ENCODE results near the gene TBX20.

TBX20 gene, protein sequence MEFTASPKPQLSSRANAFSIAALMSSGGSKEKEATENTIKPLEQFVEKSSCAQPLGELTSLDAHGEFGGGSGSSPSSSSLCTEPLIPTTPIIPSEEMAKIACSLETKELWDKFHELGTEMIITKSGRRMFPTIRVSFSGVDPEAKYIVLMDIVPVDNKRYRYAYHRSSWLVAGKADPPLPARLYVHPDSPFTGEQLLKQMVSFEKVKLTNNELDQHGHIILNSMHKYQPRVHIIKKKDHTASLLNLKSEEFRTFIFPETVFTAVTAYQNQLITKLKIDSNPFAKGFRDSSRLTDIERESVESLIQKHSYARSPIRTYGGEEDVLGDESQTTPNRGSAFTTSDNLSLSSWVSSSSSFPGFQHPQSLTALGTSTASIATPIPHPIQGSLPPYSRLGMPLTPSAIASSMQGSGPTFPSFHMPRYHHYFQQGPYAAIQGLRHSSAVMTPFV

DNA sequence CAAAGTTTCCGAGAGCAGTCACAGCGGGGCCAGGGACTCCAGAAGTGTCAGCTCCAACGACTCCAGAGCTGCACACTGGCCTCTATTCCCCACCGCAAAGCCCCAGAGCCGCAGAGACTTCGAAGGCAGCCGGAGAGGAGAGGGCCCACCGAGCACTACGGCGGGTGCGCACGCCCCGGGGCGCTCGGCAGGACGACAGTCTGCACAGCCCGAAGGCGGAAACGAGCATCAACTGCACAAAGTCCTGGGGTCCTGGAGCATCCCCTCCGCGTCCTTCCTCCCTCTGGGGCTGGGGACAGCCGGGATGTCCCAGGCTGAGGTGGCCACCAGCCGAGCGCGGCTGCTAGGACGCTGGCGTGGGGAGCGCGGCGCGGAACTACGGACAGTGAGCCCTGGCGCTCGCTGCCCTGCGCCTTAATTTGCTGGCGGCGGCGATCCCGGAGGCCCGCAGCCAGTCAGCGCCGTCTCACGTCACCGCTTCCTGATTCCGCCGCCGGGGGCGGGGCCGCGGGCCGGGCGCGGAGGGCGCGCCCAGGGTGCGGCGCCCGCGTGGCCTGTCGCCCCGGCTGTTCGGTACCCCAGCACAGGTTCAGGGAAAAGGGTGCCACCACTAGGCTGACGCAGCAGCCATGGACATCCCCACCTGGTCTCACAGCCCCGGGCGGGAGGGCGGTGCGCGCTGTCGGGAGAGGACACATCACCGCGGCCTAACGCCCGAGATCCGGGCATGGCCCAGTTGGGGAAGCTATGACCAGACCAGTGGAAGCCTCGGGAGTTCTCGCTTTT lies at the start of gene TBX20:
TSS of gene TBX20 (minus strand) at position 391 of the 786 bp plus-strand sequence. CDS start 480 bp downstream, outside the sequence.
- no peak for DNase-seq

DNA sequence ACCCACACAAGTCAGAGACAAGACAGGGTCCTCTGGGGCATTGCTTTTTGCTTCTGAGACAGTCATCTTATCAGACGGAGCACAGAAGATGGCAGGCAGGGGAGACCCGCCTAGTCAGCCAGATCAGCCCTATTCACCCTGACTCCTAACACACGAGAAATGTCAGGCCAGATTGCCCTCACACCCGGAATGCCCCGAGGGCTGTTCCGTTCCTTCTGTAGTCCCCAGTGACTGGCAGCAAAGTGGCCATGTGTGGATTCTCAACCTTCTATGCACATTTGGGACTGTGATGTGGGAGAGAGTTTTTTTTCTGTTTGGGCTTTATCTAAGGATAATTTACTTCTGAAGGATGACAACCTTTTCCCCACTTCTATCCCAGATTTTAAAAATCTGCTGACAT lies 35.5 kb upstream of the TBX20 start:
- no peak for DNase-seq

DNA sequence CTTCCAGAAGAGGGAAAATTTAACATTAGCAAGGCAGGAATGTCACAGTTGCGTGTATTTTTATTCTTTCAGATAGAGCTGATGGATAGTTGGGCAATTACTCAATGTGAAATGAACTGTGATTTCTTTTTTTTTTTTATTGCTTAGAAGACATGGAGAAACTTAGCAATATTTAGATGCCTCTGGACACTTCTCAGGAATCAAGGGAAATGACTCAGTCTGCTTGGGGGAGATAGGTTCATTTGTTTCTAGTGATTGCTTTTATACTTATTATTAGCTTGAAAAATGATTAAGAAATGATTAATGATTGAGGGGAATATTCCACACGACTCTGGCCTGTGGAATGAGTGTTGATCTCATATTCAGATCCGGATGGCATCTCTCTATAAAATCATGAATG lies 33.1 kb upstream of the TBX20 start:
- no peak for DNase-seq

GRCh38 chr7:35286422-35286821 lies 32.5 kb upstream of the TBX20 start:
- no peak for DNase-seq

- DNase-seq = no peak
These were observed 31.9 kb upstream of the TBX20 start for GRCh38 chr7:35285799-35286198.

- no peak for DNase-seq
These were observed 27.0 kb upstream of the TBX20 start for GRCh38 chr7:35280902-35281301.

DNA sequence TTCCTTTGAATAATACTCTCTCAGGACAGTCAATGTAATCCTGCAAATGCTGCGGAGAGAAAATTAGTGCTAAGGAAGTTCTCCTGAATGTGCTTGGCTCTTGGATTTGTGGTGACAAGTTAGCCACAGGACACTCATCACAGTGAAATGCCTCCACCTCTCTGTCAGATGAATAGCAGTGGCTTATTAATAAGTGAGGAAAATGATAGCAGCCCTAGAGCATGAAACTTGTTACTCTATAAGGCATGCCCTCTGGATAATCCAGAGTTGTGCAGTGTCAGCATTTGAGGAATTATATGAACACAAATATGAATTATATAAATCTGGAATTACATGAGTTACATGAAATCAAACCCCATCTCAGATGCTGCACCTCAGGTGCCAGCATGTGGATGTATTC lies 23.5 kb upstream of the TBX20 start:
- no peak for DNase-seq

GRCh38 chr7:35272246-35272645 lies 18.3 kb upstream of the TBX20 start:
- no peak for DNase-seq

GRCh38 chr7:35268953-35269352 lies 15.1 kb upstream of the TBX20 start:
- DNase-seq = no peak

DNA sequence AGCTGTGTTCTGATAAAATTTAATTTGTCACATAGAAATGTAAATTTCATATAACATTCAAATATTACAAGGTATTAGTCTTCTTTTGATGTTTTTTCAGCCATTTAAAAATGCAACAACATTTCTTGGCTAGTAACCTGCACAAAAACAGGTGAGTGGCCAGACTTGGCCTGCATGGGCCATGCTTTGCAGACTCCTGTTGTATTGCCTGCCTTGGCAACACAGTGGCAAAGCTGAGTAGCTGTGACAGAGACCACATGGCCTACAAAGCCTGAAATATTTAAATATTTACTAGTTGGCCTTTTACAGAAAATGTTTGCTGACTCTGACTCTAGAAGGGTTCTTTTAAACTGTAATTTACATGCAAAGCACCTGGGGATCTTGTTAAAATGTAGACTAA lies 13.5 kb upstream of the TBX20 start:
- DNase-seq = no peak

DNA sequence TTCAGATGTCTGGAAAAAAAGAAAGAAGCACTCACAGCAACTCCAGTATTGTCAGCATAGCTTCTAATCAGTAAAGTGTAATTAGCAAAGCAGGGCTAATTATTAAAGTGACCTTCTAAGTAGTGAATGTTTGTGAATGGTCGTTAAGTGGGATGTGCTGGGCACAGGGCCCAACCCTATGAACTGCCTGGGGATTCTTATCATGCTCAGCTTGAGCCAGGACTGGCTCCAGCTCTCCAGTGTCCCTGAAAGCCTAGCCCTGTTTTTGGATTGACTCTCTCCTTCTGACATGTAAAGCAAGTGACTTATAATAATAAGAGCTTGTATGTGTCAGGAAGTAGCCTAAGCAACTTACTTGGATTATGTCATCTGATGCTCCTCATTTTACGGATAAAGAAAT lies 9.5 kb upstream of the TBX20 start:
- no peak for DNase-seq

GRCh38 chr7:35261476-35262285 lies 7.8 kb upstream of the TBX20 start:
- no peak for DNase-seq

GRCh38 chr7:35261041-35261440 lies 7.1 kb upstream of the TBX20 start:
- DNase-seq = no peak

- DNase-seq = no peak
These were observed 6.3 kb upstream of the TBX20 start for GRCh38 chr7:35260246-35260645.

DNA sequence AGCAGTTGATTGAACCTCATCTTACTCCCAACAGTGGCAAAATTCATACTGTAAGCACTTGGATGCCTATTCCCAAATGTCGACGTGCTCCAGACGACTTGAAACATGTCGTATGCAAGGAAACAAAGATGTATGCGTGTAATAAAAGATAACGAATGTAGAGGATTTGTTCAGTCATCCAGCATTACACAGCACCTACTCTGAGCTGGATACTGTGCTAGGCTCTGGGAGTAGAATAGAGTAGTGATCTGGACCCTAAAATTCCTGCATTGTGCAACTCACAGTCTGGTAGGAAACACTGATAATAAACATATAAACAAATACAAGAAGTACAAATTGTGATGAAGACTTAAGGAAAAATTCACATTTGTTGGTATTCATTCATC lies 5.6 kb upstream of the TBX20 start:
- no peak for DNase-seq

DNA sequence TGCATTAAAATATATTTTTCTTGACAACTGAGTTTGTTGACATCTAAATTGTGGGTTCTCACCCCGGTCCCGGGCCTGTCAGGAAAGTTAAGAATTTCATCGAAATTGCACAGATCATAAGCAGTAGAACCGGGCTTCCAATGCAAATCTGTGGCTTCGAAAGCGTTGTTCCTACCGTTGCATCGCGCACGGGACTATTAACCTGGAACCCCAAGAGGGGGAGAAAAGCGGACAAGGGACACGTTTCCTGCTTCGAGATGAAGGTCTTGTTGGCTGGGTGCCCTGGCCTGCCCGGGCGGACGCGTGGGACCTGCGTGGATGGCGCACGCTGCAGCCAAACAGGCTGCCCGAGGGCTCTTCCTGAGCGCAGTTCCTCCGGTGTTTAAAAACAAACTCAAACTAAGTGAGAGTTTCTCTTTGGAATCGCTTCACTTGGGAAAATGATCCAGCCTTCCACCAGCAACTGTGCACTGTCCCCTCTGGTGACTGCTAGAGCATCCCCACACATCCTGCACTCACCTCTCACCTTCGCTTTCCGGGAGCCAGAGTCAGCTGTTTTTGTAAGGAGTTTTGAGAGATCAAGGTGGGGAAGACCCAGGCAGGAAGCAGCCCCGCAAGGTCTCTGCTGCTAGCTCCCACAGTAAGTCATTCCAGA lies 5.1 kb upstream of the TBX20 start:
- no peak for DNase-seq

DNA sequence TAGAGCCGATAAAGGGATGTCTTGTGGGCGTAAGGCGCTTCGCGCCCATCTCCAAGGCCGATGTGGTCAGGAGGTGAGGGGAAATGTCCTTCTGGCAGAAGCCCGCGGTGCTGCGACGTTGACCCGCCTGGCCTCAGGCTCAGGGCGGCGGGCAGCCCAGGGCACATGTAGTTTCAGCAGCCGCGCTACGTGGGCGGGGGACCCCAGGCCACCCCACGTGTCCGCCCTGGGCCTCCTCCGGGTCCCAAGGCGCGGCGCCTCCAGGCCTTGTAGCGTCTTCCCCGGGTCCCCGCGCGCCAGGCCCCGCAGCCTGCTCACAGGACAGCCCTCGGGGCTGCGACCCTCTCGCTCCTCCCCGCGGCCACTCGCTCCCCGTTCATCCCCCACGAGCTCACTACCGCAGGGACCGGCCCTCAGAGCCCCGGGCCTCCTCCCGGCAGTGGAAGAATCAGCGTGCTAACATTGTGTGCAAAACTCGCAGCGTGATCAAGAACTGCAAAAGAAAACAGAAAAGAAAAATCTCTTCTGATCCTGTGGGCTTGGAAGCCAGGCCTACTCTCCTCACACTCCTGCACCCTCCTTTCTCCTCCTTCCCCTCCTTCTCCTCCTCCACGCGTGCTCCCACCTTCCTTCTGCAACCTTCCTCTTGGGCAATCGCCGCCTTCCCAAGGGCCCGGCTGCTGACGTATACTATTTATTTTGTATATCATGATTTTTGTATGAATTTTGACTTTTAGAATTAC lies 4.4 kb upstream of the TBX20 start:
- no peak for DNase-seq

DNA sequence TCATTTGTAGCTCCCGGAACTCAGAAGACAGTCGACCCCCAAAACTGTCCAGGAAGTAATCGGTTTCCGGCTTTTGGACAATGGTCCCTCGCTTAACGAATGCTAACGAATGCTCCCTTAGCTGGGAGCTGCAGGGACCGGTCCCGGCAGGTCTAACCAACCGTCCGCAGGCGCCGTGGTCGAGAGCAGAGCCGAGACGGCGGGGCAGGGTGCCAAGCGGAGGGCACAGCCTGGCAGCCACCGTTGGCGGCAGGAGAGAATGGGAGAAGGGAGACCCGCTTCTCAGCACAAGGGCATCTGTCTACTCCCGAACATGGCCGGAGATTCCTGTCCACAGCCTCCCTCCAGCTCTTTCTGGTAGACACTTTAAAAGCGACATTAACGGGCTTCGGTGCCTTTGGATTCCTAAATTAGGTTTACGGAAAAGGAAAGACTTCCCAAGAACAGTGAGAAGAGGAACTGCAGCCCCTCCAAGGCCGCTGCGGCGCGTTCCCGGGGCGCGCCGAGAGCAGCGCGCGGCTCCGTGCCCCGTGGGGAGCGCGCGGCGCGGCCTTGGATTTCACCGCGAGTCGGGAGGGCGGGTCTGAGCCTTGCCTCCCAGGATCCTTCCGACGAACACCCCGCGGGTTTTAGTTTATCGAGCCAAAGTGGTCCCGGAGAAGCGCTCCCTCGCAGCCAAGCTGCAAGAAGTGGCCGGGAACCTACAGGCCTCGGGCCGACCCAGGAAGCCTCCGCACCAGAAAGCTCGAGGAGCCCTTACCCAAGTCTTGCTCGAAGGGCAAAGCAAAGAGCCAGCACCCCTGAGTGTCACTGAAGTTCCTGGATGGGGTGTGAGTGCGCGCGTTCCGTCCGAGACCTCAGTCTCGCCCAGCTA lies 3.6 kb upstream of the TBX20 start:
- DNase-seq = no peak

DNA sequence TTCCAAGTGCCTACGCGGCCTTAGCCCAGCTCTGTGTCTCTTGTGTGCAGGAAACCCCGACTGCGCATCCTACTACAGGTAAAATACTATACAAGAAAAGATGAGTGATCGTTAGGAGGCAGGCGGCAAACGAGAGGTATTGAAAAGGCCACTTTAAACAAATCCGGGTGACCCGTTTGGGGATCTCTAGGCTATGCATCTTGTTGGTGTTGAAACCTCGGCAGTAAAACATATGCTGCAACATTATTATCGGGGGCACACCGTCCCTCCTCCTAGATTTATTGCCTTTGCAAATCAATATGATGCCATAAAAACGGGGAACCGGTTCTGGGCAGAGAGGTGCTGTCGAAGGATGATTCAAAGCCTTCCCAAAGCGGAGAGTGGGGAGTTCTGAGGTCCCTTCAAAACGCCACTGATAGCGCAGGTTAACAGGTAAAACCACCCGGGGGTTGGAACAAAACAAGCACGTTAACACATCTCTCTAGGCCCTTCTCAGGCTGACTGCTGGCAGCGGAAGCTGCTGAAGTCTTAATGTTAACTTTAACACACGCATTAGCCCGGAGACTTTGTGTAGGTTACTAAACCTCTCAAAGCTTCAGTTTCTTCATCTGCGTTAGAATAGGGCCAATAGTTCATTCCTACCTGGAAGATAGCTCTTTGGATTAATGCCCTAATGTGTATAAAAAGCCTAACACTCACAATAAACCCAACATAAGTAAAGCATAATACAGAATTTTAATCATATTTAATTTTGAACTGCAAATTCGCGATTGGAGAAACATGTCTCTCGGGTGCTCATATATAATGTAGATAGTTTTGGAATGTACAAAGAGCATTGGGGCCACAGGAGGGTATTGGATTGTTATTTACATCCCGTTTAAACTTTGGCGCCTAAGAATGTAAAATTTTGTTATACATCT lies 2.6 kb upstream of the TBX20 start:
- no peak for DNase-seq

Measured in activated naive CD4-positive, alpha-beta T cell treated with anti-CD3 and anti-CD28 coated beads, Interleukin-2, amount 50 U/mL, for 16 hours (primary cell).